Ovary (tissue), 9 donors: Measurements from ENCODE around the gene NEDD9. TPM values are rescaled to one million over a fixed set of nuclear protein-coding genes. Genes with fewer than 3 reads are reported as not detected.

Experiments
- DNase-seq, 5 donors: peaks; one replicate each; pipeline ENCODE4 v3.0.0-alpha.2; 2019 to 2020
- H3K27ac ChIP-seq, 2 donors: fragments of 200-600 bp; one replicate each; pipeline versions ENCODE4 v1.5.1 to v1.8.0; 2019 to 2022
- H3K27me3 ChIP-seq: fragments of 200-600 bp; one replicate; pipeline ENCODE4 v1.8.0; 2022
- H3K36me3 ChIP-seq: fragments of 200-600 bp; sonication (generic); one replicate; pipeline ENCODE4 v1.5.1; 2019
- H3K4me1 ChIP-seq: one replicate; pipeline ENCODE4 v1.8.1; 2013; ENCODE audit warnings: mild to moderate bottlenecking, moderate library complexity; ENCODE audit not compliant: insufficient read depth
- H3K4me3 ChIP-seq: fragments of 200-600 bp; sonication (generic); one replicate; pipeline ENCODE4 v1.5.1; 2017
- H3K9me3 ChIP-seq, 2 donors: fragments of 200-600 bp in 1 of 2; sonication (generic) in 1 of 2; one replicate each; pipeline versions ENCODE4 v1.5.1 to v1.8.1; 2013 to 2019; ENCODE audit warnings: mild to moderate bottlenecking in 1 of 2, moderate library complexity in 1 of 2
- EP300 ChIP-seq: sonication (generic); formaldehyde crosslinking; IDR thresholded peaks from one replicate; pipeline ENCODE4 v1.6.1; 2017; ENCODE audit warnings: antibody characterized with exemption
- POLR2A ChIP-seq: fragments of 450-650 bp; IDR thresholded peaks from one replicate; pipeline ENCODE4 v1.6.1; 2017; ENCODE audit warnings: antibody characterized with exemption, mild to moderate bottlenecking, moderate library complexity
- WGBS, 3 donors: extraction: QIAGEN DNeasy Blood & Tissue Kit in 1 of 3; methylation state at CpG; one replicate each; pipeline versions ENCODE4 v1.1.5 to v1.1.7; 2013 to 2017; 5-methylcytosine and 5-hydroxymethylcytosine counted together
- intact Hi-C, 4 donors: fragments of 100-400 bp; cut with DNase I; formaldehyde crosslinking; loops; one replicate each; pipeline versions ENCODE4 v1.11.0 to v1.15.1; 2022 to 2023
- polyA plus RNA-seq, 2 donors: library from polyadenylated mRNA; stranded (reverse); fragments of 200-250 nt in 1 of 2; fragments of 350-450 nt in 1 of 2; fragmentation: Illumina TruSeq in 1 of 2; extraction: RNeasy Lipid Tissue Mini Kit (QIAGEN cat#74804) in 1 of 2; gene quantifications; one replicate each; pipeline ENCODE4 v1.2.3, GENCODE V29; 2013 to 2014
- total RNA-seq, 7 donors: library from RNA; depleted of rRNA in 2 of 7; stranded (reverse); fragments of >200 nt in 2 of 7; fragmentation: NEBNext Ultra II Directional in 3 of 7; extraction: Animal tissue kit (Norgen Biotek cat#: 25700) in 3 of 7; gene quantifications; one replicate each; pipeline versions ENCODE4 v1.1.0 to v1.2.4, GENCODE V29; 2016 to 2023
- TF ChIP-seq, protein P1 (sequence below), 3 donors: fragments of 450-650 bp in 2 of 3; fragments of 200-600 bp in 1 of 3; IDR thresholded peaks; one replicate each; pipeline versions ENCODE4 v1.5.1 to v1.8.0; 2016 to 2022; ENCODE audit warnings: antibody characterized with exemption in 3 of 3, mild to moderate bottlenecking in 1 of 3
- donor health status: DM: no; HTN: no; CAD: no; lungs with moderate emphysema.
- donor health status: DM: no; HTN: no; CAD: no.
- donor health status: Bipolar disorder and iron deficiency.
- donor health status: DM: yes; HTN: yes; CAD: no.
- donor health status: DM: no; HTN: no; CAD: no.
- donor health status: DM: yes; HTN: yes; CAD: no.

Gene NEDD9
- total and polyA plus RNA-seq, 9 donors, result 5.0 to 49.4 (median 13.7) TPM

- TF ChIP-seq POLR2A (no peak), EP300 (no peak)
- TF ChIP-seq, protein P1, sequence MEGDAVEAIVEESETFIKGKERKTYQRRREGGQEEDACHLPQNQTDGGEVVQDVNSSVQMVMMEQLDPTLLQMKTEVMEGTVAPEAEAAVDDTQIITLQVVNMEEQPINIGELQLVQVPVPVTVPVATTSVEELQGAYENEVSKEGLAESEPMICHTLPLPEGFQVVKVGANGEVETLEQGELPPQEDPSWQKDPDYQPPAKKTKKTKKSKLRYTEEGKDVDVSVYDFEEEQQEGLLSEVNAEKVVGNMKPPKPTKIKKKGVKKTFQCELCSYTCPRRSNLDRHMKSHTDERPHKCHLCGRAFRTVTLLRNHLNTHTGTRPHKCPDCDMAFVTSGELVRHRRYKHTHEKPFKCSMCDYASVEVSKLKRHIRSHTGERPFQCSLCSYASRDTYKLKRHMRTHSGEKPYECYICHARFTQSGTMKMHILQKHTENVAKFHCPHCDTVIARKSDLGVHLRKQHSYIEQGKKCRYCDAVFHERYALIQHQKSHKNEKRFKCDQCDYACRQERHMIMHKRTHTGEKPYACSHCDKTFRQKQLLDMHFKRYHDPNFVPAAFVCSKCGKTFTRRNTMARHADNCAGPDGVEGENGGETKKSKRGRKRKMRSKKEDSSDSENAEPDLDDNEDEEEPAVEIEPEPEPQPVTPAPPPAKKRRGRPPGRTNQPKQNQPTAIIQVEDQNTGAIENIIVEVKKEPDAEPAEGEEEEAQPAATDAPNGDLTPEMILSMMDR (IDR thresholded peaks at IDR 0.05), result no peak
- intact Hi-C loops, result no loop called here
- WGBS, 3 donors, result 76 to 85% (median 81%) methylated on average over 4 of the region's 4 CpGs
- Histone ChIP-seq H3K36me3 (no peaks in the 10 kb centered on the region), H3K27ac (no peak overlapping the region), H3K27me3 (no peaks in the 10 kb centered on the region), H3K4me3 (no peak overlapping the region), H3K9me3 (no peaks in the 10 kb centered on the region), H3K4me1 (peaks cover 2% of the 10 kb centered on the region)
- no peak for DNase-seq
Measured at GRCh38 chr6:11219400-11219834, 13.1 kb downstream of the NEDD9 start.

DNA sequence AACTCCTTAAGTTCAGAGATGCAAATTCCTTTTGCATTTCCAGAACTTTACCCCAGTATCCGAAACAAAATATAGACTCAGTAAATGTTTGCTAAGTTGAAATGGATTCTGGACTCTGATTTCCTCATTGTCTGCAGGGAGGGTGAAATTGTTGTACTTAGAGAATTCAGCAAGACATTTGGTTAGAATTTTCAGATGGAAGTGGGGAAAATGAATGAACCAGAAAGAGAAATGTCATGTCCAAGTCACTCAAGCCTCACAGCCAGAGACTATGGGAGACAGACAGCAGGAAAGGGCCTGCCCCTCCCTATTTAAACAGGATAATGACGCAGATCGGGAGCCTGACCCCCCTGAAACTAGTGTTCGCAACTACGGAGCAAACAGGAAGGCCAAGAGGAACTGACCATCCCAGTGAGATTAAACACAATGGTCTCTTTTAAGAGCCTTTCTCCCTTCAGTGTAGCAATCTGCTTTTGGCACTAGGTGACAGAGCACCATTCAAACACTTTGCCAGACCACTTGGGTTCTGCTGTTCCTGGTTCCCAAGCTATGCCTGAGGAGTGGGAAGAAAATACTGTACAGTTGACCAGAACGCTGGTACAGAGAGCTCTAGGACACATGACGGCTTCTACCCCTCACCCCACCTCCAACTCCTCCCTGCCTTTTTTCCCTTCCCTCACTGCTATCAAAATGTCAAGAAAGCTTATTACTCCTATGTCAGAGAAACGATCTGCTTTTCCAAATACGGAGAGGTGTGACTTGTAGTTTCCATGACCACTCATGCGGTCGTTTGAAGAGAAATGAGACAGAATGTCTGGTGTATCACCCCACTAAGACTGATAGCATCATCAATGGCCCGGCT is 13.7 kb downstream of the NEDD9 start:
- Histone ChIP-seq H3K36me3 (no peaks in the 10 kb centered on the region), H3K4me1 (no peaks in the 10 kb centered on the region), H3K9me3 (no peaks in the 10 kb centered on the region), H3K27me3 (no peaks in the 10 kb centered on the region), H3K27ac (no peak overlapping the region), H3K4me3 (no peak overlapping the region)
- WGBS, 3 donors, result 70 to 82% (median 81%) methylated on average over 12 of the region's 12 CpGs
- intact Hi-C loops, result no loop called here
- DNase-seq, result no peak
- TF ChIP-seq, protein P1 (IDR thresholded peaks at IDR 0.05), result no peak
- TF ChIP-seq POLR2A, result no peak

DNA sequence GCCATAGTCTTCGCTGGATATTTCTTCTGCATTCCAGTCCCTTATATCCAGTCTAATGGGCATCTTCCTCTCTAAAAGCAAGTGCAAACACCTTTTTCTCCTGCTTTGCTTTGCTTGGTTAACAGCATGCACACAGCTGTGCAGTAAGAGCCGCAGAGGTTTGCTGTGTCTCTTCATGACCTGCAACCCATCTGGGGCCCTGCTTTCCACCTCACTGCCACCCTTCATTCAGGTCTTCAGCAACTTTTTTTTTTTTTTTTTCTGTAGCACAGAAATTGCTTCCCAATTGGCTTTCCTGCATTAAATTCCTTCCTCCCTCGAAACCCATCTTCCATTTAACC is 14.4 kb downstream of the NEDD9 start:
- no peaks in the 10 kb centered on the region for H3K36me3 ChIP-seq
- no peak overlapping the region for H3K4me3 ChIP-seq
- H3K4me1 ChIP-seq, result no peaks in the 10 kb centered on the region
- H3K9me3 ChIP-seq, result no peaks in the 10 kb centered on the region
- DNase-seq, result no peak
- intact Hi-C loops, result no loop called here
- TF ChIP-seq EP300, result no peak
- TF ChIP-seq, protein P1 (IDR thresholded peaks at IDR 0.05), result no peak
- TF ChIP-seq POLR2A, result no peak
- H3K27me3 ChIP-seq, result no peaks in the 10 kb centered on the region
- no peak overlapping the region for H3K27ac ChIP-seq
- 94 to 95% (median 94%) methylated on average over 3 of the region's 3 CpGs for WGBS, 3 donors

DNA sequence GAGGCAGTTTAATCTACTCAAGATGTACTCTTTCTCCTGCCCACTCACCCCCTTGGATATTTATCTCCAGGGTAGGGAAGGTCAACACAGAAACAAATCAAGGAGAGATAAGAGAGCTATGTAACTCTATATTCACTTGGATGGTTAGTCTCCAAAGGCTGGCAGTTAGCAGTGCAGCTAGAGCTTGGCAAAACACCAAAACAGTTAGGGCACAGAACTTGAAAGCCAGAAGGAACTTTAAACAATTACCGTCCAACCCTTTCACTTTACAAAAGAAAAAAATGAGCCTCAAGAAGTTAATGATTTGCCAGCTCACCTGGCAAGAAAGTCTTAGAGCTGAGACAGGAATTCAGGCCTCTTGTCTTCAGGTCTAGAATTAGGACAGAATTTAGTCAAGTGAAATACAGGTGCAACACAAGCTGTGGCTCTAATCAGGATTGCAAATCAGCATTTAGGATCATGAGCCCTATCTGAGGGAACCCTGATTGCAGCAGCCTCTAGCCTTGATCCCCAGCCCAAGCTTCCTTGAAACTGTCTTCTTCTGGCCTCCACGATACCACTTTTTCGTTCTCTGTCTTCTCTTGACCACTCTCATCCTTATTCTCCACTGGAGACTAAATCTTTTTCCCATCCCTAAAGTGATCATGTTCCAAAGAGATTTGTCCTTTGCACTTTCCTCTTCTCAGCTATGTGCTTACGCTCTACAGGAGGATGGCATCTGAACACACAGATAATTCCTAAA is 14.9 kb downstream of the NEDD9 start:
- Histone ChIP-seq H3K27me3 (no peaks in the 10 kb centered on the region), H3K4me1 (no peaks in the 10 kb centered on the region), H3K27ac (no peak overlapping the region), H3K36me3 (no peaks in the 10 kb centered on the region), H3K9me3 (no peaks in the 10 kb centered on the region), H3K4me3 (no peak overlapping the region)
- 71 to 80% (median 76%) methylated on average over 4 of the region's 4 CpGs for WGBS, 3 donors
- DNase-seq, result no peak
- intact Hi-C loops, result no loop called here
- no peak for TF ChIP-seq POLR2A
- TF ChIP-seq, protein P1 (IDR thresholded peaks at IDR 0.05), result no peak
- no peak for TF ChIP-seq EP300
